Activated naive CD4-positive, alpha-beta T cell treated with anti-CD3 and anti-CD28 coated beads, Interleukin-2, amount 50 U/mL, for 24 hours (primary cell): ENCODE results near the gene EWSR1.

Source experiments
- H3K27ac Mint-ChIP-seq: one replicate; pipeline ENCODE4 v1.8.0; 2021; ENCODE audit warnings: mild to moderate bottlenecking, mixed read lengths
- H3K27me3 Mint-ChIP-seq: one replicate; pipeline ENCODE4 v1.8.0; 2021; ENCODE audit warnings: mixed read lengths
- H3K36me3 Mint-ChIP-seq: one replicate; pipeline ENCODE4 v1.8.0; 2021; ENCODE audit warnings: mixed read lengths
- H3K4me1 Mint-ChIP-seq: one replicate; pipeline ENCODE4 v1.8.0; 2021; ENCODE audit warnings: mixed read lengths
- H3K4me3 Mint-ChIP-seq: one replicate; pipeline ENCODE4 v1.8.0; 2021; ENCODE audit warnings: mild to moderate bottlenecking, mixed read lengths
- H3K9me3 Mint-ChIP-seq: one replicate; pipeline ENCODE4 v1.8.0; 2021; ENCODE audit warnings: mixed read lengths

Gene EWSR1

DNA sequence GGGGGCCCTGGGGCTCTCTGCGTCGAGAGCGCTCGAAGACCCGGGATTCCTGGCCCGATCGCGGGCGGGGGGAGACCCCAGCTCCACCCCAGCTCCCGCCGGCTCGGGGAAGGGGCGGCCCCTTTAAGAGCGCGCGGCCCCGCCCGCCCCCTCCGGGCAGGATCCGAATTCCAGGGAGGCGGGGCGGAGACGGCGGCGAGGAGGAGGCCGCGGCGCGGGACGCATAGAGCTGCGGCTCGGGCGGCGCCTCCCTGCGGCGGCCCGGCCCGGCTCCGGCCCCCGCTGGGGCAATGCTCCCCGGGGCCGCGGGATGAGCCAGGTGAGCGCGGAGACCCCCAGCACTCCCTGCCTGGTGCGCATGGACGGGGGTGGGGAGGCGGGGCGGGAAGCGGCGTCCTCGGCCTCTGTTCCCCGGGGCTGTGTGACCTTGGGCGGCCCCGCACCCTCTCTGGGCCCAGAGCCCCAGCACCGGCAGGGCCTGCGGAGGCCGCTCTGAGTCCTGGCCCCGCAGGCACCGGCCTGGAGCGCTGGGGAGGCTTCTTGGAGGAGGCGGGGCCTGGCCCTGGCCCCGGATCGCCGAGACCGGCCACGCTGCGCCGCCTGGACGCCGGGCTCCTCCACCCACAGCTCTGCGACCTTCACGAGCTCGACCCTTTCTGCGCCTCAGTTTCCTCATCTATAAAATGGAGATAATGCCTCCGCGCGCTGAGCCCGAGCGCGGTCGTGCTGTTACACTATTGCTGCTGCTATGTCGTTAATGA is 38.9 kb downstream of the EWSR1 start:
- Mint-ChIP-seq H3K4me1 (peaks cover 7% of the 10 kb centered on the region), H3K36me3 (no peaks in the 10 kb centered on the region), H3K4me3 (peak overlapping the region; percentile 89), H3K9me3 (no peaks in the 10 kb centered on the region), H3K27me3 (peaks cover 9% of the 10 kb centered on the region), H3K27ac (no peak overlapping the region)

- Mint-ChIP-seq H3K27me3 (peaks cover 14% of the 10 kb centered on the region), H3K36me3 (no peaks in the 10 kb centered on the region), H3K27ac (no peak overlapping the region), H3K9me3 (no peaks in the 10 kb centered on the region), H3K4me1 (peaks cover 9% of the 10 kb centered on the region), H3K4me3 (peak overlapping the region; percentile 89)
These were observed 39.6 kb downstream of the EWSR1 start for GRCh38 chr22:29307596-29308147.

- Mint-ChIP-seq H3K27ac (no peak overlapping the region), H3K36me3 (no peaks in the 10 kb centered on the region), H3K4me1 (peaks cover 15% of the 10 kb centered on the region)
These were observed 40.2 kb downstream of the EWSR1 start for GRCh38 chr22:29308148-29308790.

GRCh38 chr22:29308791-29309262 is 40.8 kb downstream of the EWSR1 start:
- no peaks in the 10 kb centered on the region for H3K36me3 Mint-ChIP-seq
- H3K9me3 Mint-ChIP-seq = no peaks in the 10 kb centered on the region
- peaks cover 17% of the 10 kb centered on the region for H3K4me1 Mint-ChIP-seq
- no peak overlapping the region for H3K27ac Mint-ChIP-seq
- no peak overlapping the region for H3K4me3 Mint-ChIP-seq
- peaks cover 23% of the 10 kb centered on the region for H3K27me3 Mint-ChIP-seq

More at GRCh38 chr22:29308148-29308790, 40.2 kb downstream of the EWSR1 start:
- no peaks in the 10 kb centered on the region for H3K9me3 Mint-ChIP-seq
- peaks cover 19% of the 10 kb centered on the region for H3K27me3 Mint-ChIP-seq
- H3K4me3 Mint-ChIP-seq = no peak overlapping the region

- Mint-ChIP-seq H3K27me3 (peaks cover 28% of the 10 kb centered on the region), H3K36me3 (no peaks in the 10 kb centered on the region), H3K4me1 (peaks cover 24% of the 10 kb centered on the region), H3K4me3 (no peak overlapping the region), H3K27ac (no peak overlapping the region), H3K9me3 (no peaks in the 10 kb centered on the region)
These were observed 41.4 kb downstream of the EWSR1 start for GRCh38 chr22:29309332-29310064.

GRCh38 chr22:29310065-29310862 is 42.2 kb downstream of the EWSR1 start:
- Mint-ChIP-seq H3K4me1 (peaks cover 27% of the 10 kb centered on the region), H3K9me3 (no peaks in the 10 kb centered on the region), H3K36me3 (no peaks in the 10 kb centered on the region), H3K27me3 (peaks cover 29% of the 10 kb centered on the region), H3K4me3 (no peak overlapping the region), H3K27ac (no peak overlapping the region)

- no peaks in the 10 kb centered on the region for H3K36me3 Mint-ChIP-seq
- peaks cover 25% of the 10 kb centered on the region for H3K4me1 Mint-ChIP-seq
- no peak overlapping the region for H3K27ac Mint-ChIP-seq
- peaks cover 27% of the 10 kb centered on the region for H3K27me3 Mint-ChIP-seq
- no peak overlapping the region for H3K4me3 Mint-ChIP-seq
- H3K9me3 Mint-ChIP-seq = no peaks in the 10 kb centered on the region
These were observed 42.8 kb downstream of the EWSR1 start for GRCh38 chr22:29310863-29311339.

DNA sequence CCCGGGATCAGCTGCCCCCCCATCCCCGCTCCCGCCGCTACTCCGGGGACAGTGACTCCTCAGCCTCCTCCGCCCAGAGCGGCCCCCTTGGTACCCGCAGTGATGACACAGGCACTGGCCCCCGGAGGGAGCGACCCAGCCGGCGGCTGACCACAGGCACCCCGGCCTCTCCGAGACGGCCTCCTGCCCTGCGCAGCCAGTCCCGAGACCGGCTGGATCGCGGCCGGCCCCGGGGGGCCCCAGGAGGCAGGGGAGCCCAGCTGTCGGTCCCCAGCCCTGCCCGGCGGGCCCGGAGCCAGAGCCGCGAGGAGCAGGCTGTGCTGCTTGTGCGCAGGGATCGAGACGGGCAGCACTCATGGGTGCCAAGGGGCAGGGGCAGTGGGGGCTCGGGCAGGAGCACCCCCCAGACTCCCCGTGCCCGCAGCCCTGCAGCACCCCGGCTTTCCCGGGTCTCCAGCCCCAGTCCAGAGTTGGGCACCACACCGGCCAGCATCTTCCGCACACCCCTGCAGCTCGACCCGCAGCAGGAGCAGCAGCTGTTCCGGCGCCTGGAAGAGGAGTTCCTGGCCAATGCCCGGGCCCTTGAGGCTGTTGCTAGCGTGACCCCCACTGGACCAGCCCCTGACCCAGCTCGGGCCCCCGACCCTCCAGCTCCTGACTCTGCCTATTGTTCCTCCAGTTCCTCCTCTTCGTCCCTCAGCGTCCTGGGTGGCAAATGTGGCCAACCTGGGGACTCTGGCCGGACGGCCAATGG is 43.6 kb downstream of the EWSR1 start:
- H3K4me1 Mint-ChIP-seq = peaks cover 23% of the 10 kb centered on the region
- no peaks in the 10 kb centered on the region for H3K36me3 Mint-ChIP-seq
- no peaks in the 10 kb centered on the region for H3K9me3 Mint-ChIP-seq
- no peak overlapping the region for H3K4me3 Mint-ChIP-seq
- H3K27ac Mint-ChIP-seq = no peak overlapping the region
- H3K27me3 Mint-ChIP-seq = peaks cover 28% of the 10 kb centered on the region

DNA sequence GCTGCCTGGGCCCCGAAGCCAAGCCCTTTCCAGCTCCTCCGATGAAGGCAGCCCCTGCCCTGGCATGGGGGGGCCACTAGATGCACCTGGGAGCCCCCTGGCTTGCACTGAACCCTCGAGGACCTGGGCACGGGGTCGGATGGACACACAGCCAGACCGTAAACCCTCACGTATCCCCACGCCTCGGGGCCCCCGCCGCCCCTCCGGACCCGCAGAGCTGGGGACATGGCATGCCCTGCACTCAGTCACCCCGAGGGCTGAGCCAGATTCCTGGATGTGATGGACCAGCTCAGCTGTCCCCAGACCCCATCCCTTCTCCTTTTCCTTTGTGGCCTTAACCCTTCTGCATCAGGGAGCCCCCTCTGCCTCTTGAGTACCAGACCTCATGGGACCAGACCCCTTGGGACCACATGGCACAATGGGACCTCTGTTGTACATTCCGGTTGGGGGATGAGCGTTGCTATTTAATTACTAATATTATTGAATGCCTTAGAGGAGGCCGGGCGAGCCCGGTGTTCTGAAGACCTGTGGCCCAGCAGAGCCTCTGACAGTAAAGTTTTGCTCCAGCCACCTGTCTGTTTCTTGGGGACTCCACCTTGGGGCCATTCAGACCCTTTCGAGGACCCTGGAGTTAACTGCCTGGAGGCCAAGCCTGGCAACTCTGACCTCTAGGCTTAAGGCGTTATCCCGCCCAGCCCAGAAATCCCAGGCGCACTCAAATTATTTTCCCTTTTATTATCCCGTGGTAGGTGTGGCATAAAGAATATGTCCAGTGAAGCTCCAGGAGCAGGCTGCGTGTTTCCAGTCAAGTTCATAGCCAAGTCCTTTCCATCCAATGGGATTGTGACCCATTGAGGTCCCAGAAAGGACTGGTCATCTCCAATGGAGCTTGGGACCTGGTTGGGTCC is 44.4 kb downstream of the EWSR1 start:
- no peaks in the 10 kb centered on the region for H3K36me3 Mint-ChIP-seq
- no peak overlapping the region for H3K27ac Mint-ChIP-seq
- H3K9me3 Mint-ChIP-seq = no peaks in the 10 kb centered on the region
- peaks cover 29% of the 10 kb centered on the region for H3K27me3 Mint-ChIP-seq
- peaks cover 24% of the 10 kb centered on the region for H3K4me1 Mint-ChIP-seq
- no peak overlapping the region for H3K4me3 Mint-ChIP-seq

GRCh38 chr22:29313126-29313575 is 45.1 kb downstream of the EWSR1 start:
- Mint-ChIP-seq H3K4me1 (peaks cover 24% of the 10 kb centered on the region), H3K27ac (no peak overlapping the region), H3K4me3 (no peak overlapping the region), H3K9me3 (no peaks in the 10 kb centered on the region), H3K27me3 (peaks cover 29% of the 10 kb centered on the region), H3K36me3 (no peaks in the 10 kb centered on the region)

DNA sequence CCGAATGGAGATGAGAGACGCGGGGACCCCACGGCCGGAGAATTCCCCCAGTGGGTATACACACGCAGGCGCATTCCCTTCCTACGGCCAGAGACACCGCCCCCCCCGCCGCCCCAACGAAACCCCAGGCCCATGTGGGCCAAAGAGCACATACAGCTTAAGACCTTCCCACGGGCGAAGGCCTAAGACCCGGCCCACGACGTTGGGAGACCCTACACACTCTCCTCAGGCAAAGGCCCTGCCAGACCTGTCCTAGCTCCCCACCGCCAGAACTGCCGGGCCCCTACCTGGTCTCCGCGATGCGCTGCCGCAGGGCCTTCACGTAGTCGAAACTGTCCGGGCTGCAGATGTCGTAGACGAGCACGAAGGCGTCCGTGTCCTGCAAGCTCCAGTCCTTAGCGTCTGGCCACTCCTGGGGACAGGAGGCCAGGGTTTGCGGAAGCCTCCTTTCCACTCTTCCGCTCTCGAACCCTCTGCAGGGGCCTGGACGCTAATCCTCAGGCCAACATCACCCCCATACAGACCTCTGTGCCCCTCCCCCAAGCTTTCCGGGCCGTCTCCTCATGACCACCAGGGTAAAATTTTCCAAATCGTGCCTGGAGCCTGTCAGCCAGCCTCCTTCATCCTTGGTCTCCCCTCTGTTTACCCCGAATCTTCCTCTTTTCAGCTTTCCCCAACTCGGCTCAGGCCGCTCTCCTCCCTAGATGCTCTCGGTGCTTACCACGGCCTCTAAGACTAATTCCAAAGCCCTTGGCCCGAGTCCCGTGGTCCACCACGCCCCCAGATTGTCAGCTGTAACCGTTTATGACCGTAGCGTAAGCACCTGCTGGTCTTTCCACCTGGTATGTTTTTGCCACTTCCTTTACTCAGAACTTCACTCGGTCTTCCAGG is 45.8 kb downstream of the EWSR1 start:
- H3K36me3 Mint-ChIP-seq = no peaks in the 10 kb centered on the region
- H3K4me1 Mint-ChIP-seq = peaks cover 24% of the 10 kb centered on the region
- H3K27ac Mint-ChIP-seq = no peak overlapping the region
- peaks cover 29% of the 10 kb centered on the region for H3K27me3 Mint-ChIP-seq
- H3K9me3 Mint-ChIP-seq = no peaks in the 10 kb centered on the region
- peak overlapping the region; percentile 55 for H3K4me3 Mint-ChIP-seq

DNA sequence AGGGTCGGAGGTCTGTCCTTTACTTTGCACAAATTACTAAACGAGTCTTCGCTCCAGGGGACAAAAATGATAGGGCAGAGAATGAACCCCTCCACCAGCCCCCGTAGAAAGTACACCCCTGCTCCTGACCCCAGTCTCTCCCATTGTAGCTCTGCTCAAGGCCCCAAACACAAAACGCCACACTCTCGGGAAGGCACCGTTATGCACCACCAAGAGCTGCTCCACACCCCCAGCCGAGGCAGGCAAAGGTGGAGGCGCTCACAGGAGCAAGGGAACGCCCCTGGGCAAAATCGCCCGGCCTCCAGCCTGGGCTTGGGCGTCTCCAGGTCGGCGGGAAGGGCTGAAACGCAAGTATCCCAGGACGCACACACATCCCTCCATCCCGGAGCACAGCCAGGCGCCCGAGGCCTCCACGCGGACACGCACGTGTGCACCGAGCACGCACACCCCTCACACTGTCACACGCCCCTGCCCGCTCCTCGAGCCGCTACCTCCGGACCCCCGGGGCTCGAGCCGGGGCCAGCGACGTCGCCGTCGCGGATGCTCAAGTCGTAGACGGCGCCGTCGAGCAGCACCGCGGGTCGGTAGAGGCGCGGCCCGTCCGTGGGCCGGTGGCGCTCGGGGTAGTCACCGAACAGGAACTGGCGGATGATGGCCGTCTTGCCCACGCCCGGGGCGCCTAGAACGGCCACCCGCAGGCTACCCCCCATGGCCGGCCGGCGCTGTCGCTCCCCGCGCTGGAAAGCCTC is 46.6 kb downstream of the EWSR1 start:
- Mint-ChIP-seq H3K27ac (no peak overlapping the region), H3K36me3 (no peaks in the 10 kb centered on the region), H3K27me3 (peaks cover 29% of the 10 kb centered on the region), H3K4me1 (peaks cover 24% of the 10 kb centered on the region), H3K4me3 (peak overlapping the region; percentile 55), H3K9me3 (no peaks in the 10 kb centered on the region)
